C4-2B (cell line): ENCODE measurements around the gene DIDO1.

ENCODE experiments used
- H3K27ac ChIP-seq: fragments of 450-650 bp; 2 replicates; pipeline ENCODE4 v1.5.1; 2017
- CTCF ChIP-seq: fragments of 450-650 bp; conservative IDR thresholded peaks from 2 replicates; pipeline ENCODE4 v1.5.1; 2017; ENCODE audit warnings: mild to moderate bottlenecking
- ZFX ChIP-seq: fragments of 450-650 bp; IDR thresholded peaks from 2 replicates; pipeline ENCODE4 v1.6.1; 2017

DIDO1 gene

GRCh38 chr20:62873681-62874031 is 52.6 kb downstream of the DIDO1 start:
- TF ChIP-seq CTCF = peak; percentile 86
- peak overlapping the region; percentile 91 for H3K27ac ChIP-seq

DNA sequence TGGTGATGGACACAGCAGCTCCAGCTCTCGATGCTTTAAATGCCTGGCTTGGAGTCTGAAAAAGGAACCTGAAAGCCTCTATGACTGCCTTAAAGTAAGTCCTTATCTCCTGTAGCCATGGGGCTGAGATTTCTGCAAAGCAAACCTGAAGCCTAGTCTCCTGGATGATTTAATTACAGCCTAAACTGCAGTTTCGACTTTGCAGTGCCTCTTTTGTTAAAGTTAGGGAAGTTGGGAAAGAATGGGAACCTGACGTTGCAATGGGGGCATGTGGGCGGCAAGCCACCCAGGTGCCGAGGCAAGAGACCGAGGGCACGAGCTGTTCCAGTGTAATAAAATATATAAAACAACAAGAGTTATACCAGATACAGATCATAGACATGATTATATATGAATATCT is 53.0 kb downstream of the DIDO1 start:
- no peak overlapping the region; the same call in 1 of the 2 replicates for H3K27ac ChIP-seq
- TF ChIP-seq ZFX = no peak
- TF ChIP-seq CTCF = no peak

- no peak for TF ChIP-seq ZFX
- no peak for TF ChIP-seq CTCF
- no peak overlapping the region for H3K27ac ChIP-seq
Measured at GRCh38 chr20:62872862-62873261, 53.4 kb downstream of the DIDO1 start.

GRCh38 chr20:62872184-62872847 is 54.0 kb downstream of the DIDO1 start:
- TF ChIP-seq CTCF (no peak), ZFX (no peak)

DNA sequence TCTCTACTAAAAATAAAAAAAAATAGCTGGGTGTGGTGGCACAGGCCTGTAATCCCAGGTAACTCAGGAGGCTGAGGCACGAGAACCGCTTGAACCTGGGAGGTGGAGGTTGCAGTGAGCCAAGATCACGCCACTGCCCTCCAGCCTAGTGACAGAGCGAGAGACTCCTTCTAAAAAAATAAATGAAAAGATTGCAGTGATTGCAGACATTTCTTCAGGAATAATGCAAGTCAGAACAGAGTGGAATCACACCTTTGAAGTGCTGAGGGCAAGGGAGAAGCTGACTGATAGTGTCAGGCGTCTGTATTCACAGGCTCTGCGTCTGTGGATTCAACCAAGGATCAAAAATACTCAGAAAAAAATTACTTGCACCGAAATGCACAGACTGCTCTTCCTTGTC is 62.1 kb downstream of the DIDO1 start:
- no peak overlapping the region for H3K27ac ChIP-seq
- TF ChIP-seq CTCF (no peak), ZFX (no peak)

More at GRCh38 chr20:62872184-62872847, 54.0 kb downstream of the DIDO1 start:
- no peak overlapping the region for H3K27ac ChIP-seq

- peak within 1 kb of the TSS; percentile 56 for H3K27ac ChIP-seq
- TF ChIP-seq CTCF = no peak
- TF ChIP-seq ZFX = no peak
Measured at GRCh38 chr20:62861726-62862336, 64.5 kb downstream of the DIDO1 start, which contains the start of gene TCFL5. Gene TCFL5, minus strand, starts transcription at chr20:62861822. Its CDS starts 152 bp downstream, at chr20:62861670.

DNA sequence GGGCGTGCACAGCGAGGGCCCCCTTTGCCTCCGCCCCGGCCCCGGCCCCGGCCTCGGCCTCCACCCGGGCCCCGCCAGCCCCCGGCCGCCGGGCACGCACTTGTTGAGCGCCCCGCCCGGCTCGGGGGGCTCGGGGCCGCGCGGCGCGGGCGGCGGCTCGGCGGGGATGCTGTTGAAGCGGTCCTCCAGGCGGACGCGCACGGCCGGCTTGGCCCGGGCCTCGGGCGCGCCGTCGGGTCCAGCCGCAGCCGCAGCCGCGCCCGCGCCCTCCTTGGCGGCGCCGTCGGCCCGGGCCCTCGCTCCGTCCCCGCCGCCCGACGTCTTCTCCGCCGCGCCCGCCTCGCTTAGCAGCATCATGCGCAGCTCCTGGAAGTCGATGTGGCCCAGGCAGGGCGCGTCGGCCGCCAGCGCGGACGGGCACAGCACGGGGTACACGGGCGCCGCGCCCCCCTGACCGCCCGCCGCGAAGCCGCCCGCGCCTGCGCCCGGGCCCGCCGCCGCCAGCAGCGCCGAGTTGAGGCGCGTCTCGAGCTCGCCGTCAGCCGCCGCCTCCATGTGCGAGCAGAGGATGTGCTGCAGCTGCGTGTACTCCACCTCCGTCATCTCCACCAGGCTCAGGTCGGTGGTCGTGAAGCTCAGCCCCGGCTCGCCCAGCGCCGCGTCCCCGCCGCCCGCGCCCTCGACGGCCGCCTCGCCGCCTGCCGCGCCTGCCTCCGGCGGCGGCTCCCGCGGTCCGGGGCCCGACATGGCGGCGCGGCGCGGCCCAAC is 65.2 kb downstream of the DIDO1 start:
- TF ChIP-seq CTCF (no peak), ZFX (peak; percentile 49; the same call in 1 of the 2 replicates)
- H3K27ac ChIP-seq = peak overlapping the region; percentile 56
